Endothelial cell of umbilical vein (primary cell): ENCODE measurements around the gene SSBP3.

Source experiments
- CTCF ChIP-seq, 2 donors: IDR thresholded peaks; 1 replicate in 1 of 2; 2 replicates in 1 of 2; pipeline ENCODE4 v1.5.1; 2011; ENCODE audit warnings: low read length in 2 of 2, mild to moderate bottlenecking in 2 of 2, moderate library complexity in 2 of 2, control low read depth in 1 of 2, inconsistent platforms in 1 of 2, low read depth in 1 of 2; ENCODE audit not compliant: insufficient read depth in 1 of 2; ENCODE audit errors: extremely low read depth in 1 of 2
- EZH2 ChIP-seq: IDR thresholded peaks from 2 replicates; pipeline ENCODE4 v1.6.1; 2012; ENCODE audit warnings: borderline replicate concordance, low read depth, mild to moderate bottlenecking, moderate library complexity, low read length, inconsistent platforms; ENCODE audit not compliant: severe bottlenecking
- MAX ChIP-seq: IDR thresholded peaks from 2 replicates; pipeline ENCODE4 v1.6.1; 2011; ENCODE audit not compliant: insufficient read depth, insufficient read length
- POLR2A ChIP-seq: IDR thresholded peaks from 2 replicates; pipeline ENCODE4 v1.6.1; 2012; ENCODE audit warnings: low read depth, mild to moderate bottlenecking, control low read depth, low read length

DNA sequence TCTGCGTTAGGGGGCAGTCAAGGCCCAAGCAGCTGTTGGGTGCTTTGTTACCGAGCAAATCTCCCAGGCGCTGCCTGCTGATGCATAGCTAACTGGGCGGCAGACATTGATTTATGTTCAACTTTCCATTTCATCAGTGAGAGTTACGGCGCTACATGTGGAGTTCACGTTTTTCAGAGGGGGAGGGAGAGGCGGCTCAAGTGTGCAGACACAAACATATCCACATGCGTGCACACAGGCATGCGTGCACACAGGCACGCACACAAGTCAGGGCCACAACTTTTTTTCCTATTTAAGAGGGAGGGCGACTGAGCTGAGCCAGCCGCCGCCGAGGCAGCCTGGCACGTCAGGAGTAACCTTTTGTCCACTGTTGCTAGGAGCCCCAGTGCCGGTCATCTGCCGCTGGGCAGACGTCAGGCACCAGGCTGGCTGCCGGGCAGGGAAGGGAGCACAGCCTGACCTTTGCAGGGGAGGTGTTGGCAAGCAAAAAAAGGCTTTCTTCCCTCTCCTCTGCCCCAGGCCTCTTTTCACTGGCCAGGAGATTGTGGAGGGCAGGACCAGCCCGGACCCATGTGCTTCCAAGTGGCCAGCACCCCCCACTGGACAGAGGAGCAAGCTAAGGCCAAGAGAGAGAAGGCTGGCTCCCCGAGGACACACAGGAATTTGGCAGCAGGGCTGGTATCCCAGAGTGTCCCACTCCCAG is 133.0 kb downstream of the SSBP3 start:
- TF ChIP-seq CTCF (IDR thresholded peaks at IDR 0.05; ENCODE audit: extremely low read depth in 1 of 2, insufficient read depth in 1 of 2, low read depth in 1 of 2, low read length in 2 of 2) (peak; percentile 7 to 62), POLR2A (no peak), EZH2 (no peak), MAX (peak; percentile 30)
